Mucosa of descending colon (tissue), 3 donors: ENCODE measurements around the gene RCAN2. TPM values are rescaled to one million over a fixed set of nuclear protein-coding genes. Genes with fewer than 3 reads are reported as not detected.

ENCODE experiments used
- ATAC-seq: fragments of 200-7000 bp; cut with Tn5 transposase; one replicate; pipeline ENCODE4 v1.9.1; 2020; ENCODE audit warnings: mild to moderate bottlenecking, moderate library complexity
- DNase-seq, 3 donors: peaks; one replicate each; pipeline ENCODE4 v3.0.0-alpha.2; 2020
- H3K36me3 ChIP-seq: fragments of 200-600 bp; one replicate; pipeline ENCODE4 v1.8.0; 2021; ENCODE audit warnings: low read depth, mild to moderate bottlenecking
- H3K4me1 ChIP-seq: fragments of 200-600 bp; one replicate; pipeline ENCODE4 v1.8.0; 2021; ENCODE audit warnings: low read depth, mild to moderate bottlenecking
- H3K4me3 ChIP-seq: fragments of 200-600 bp; one replicate; pipeline ENCODE4 v1.8.0; 2021; ENCODE audit warnings: mild to moderate bottlenecking
- H3K9me3 ChIP-seq: fragments of 200-600 bp; one replicate; pipeline ENCODE4 v1.8.0; 2021; ENCODE audit warnings: mild to moderate bottlenecking
- CTCF ChIP-seq: fragments of 200-600 bp; IDR thresholded peaks from one replicate; pipeline ENCODE4 v1.8.0; 2022; ENCODE audit warnings: antibody characterized with exemption, mild to moderate bottlenecking
- intact Hi-C, 2 donors: fragments of 100-400 bp; cut with DNase I in 1 of 2; cut with micrococcal nuclease in 1 of 2; formaldehyde crosslinking; loops; one replicate each; pipeline versions ENCODE4 v1.11.0 to v1.11.1; 2022; cut with DNase I, micrococcal nuclease
- total RNA-seq, 3 donors: library from RNA; stranded (reverse); fragmentation: NEBNext Ultra II Directional in 2 of 3; extraction: Animal tissue kit (Norgen Biotek cat#: 25700) in 2 of 3; gene quantifications; one replicate each; pipeline versions ENCODE4 v1.2.1 to v1.2.4, GENCODE V29; 2021 to 2023
- donor health status: DM: no; HTN: no; CAD: no; lungs with moderate emphysema.
- donor health status: DM: no; HTN: no; CAD: no.
- donor health status: DM: no; HTN: yes; CAD: no.

RCAN2 gene
- total RNA-seq, 3 donors from 2014 or later = 5.1 to 6.6 (median 6.1) TPM

- no peak for ATAC-seq
These were observed 175.7 kb downstream of the RCAN2 start for GRCh38 chr6:46315589-46315988.

GRCh38 chr6:46312654-46313053 lies 178.6 kb downstream of the RCAN2 start:
- DNase-seq = no peak
- Histone ChIP-seq H3K4me3 (no peak overlapping the region), H3K36me3 (no peaks in the 10 kb centered on the region), H3K4me1 (no peaks in the 10 kb centered on the region), H3K9me3 (no peaks in the 10 kb centered on the region)
- TF ChIP-seq CTCF = no peak
- intact Hi-C loops = no loop called here
- ATAC-seq = no peak

More at GRCh38 chr6:46315589-46315988, 175.7 kb downstream of the RCAN2 start:
- Histone ChIP-seq H3K9me3 (no peaks in the 10 kb centered on the region), H3K36me3 (no peaks in the 10 kb centered on the region), H3K4me3 (no peak overlapping the region), H3K4me1 (no peaks in the 10 kb centered on the region)
- intact Hi-C loops = no loop called here
- no peak for TF ChIP-seq CTCF
- no peak for DNase-seq

GRCh38 chr6:46310196-46310595 lies 181.1 kb downstream of the RCAN2 start:
- Histone ChIP-seq H3K36me3 (no peaks in the 10 kb centered on the region), H3K9me3 (no peaks in the 10 kb centered on the region), H3K4me3 (no peak overlapping the region), H3K4me1 (no peaks in the 10 kb centered on the region)
- no peak for TF ChIP-seq CTCF
- no peak for ATAC-seq
- DNase-seq = no peak
- intact Hi-C loops = no loop called here

- no peak for DNase-seq
- ATAC-seq = no peak
- Histone ChIP-seq H3K36me3 (no peaks in the 10 kb centered on the region), H3K4me3 (no peak overlapping the region), H3K4me1 (no peaks in the 10 kb centered on the region), H3K9me3 (no peaks in the 10 kb centered on the region)
- intact Hi-C loops = no loop called here
- TF ChIP-seq CTCF = no peak
These were observed 184.8 kb downstream of the RCAN2 start for GRCh38 chr6:46306431-46306830.

GRCh38 chr6:46305833-46306232 lies 185.4 kb downstream of the RCAN2 start:
- ATAC-seq (no peak), DNase-seq (no peak)
- Histone ChIP-seq H3K4me3 (no peak overlapping the region), H3K4me1 (no peaks in the 10 kb centered on the region), H3K9me3 (no peaks in the 10 kb centered on the region), H3K36me3 (no peaks in the 10 kb centered on the region)
- no peak for TF ChIP-seq CTCF
- intact Hi-C loops = no loop called here

- intact Hi-C loops = no loop called here
- TF ChIP-seq CTCF = no peak
- H3K4me3 ChIP-seq = no peak overlapping the region
- H3K4me1 ChIP-seq = no peaks in the 10 kb centered on the region
- H3K36me3 ChIP-seq = no peaks in the 10 kb centered on the region
- ATAC-seq (no peak), DNase-seq (no peak)
- H3K9me3 ChIP-seq = no peaks in the 10 kb centered on the region
These were observed 186.0 kb downstream of the RCAN2 start for GRCh38 chr6:46305236-46305635.
